GM10266 (cell line): ENCODE results near the gene PNRC1.
"Not testable (repeated sequence)": the region's sequence is repeated elsewhere in the genome, so short reads cannot be mapped to it uniquely, and the experiment has no call there.

ENCODE experiments used
- DNase-seq: peaks from one replicate; pipeline ENCODE4 v3.0.0; 2012; ENCODE audit errors: extremely low spot score
- TF ChIP-seq, protein P1 (sequence below): IDR thresholded peaks from 2 replicates; pipeline ENCODE4 v1.5.1; 2012; ENCODE audit warnings: mild to moderate bottlenecking, low read depth; ENCODE audit not compliant: control insufficient read depth, insufficient read depth; ENCODE audit errors: missing control alignments

Gene PNRC1

DNA sequence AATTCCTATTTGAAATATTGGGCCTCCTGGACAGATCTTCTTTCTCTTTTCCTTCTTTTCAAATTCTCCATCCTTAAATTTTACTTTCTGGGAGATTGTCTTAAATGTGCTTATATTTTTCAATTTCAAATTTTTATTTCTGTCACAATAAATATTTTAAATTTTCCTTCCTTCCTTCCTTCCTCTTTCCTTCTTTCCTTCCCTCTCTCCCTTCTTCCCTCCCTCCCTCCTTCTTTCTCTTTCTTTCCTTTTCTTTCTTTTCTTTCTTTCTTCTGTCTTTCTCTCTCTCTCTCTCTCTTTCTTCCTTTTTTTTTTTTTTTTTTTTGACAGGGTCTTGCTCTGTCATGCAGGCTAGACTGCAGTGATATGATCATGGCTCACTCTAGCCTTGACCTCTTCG, 16.7 kb upstream of the PNRC1 start:
- DNase-seq: no peak
- TF ChIP-seq, protein P1, sequence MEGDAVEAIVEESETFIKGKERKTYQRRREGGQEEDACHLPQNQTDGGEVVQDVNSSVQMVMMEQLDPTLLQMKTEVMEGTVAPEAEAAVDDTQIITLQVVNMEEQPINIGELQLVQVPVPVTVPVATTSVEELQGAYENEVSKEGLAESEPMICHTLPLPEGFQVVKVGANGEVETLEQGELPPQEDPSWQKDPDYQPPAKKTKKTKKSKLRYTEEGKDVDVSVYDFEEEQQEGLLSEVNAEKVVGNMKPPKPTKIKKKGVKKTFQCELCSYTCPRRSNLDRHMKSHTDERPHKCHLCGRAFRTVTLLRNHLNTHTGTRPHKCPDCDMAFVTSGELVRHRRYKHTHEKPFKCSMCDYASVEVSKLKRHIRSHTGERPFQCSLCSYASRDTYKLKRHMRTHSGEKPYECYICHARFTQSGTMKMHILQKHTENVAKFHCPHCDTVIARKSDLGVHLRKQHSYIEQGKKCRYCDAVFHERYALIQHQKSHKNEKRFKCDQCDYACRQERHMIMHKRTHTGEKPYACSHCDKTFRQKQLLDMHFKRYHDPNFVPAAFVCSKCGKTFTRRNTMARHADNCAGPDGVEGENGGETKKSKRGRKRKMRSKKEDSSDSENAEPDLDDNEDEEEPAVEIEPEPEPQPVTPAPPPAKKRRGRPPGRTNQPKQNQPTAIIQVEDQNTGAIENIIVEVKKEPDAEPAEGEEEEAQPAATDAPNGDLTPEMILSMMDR: no peak

DNA sequence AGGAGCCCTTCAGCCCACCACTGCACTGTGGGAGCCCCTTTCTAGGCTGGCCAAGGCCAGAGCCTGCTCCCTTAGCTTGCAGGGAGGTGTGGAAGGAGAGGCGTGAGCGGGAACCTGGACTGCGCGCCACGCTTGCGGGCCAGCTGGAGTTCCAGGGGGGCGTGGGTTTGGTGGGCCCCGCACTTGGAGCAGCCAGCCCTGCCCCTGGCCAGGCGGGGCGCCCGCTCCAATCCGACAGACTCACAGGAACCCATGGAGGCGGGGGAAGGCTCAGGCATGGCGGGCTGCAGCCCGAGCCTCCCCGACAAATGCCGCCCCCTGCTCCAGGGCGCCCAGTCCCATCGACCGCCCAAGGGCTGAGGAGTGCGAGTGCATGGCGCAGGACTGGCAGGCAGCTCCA, 15.6 kb upstream of the PNRC1 start:
- DNase-seq: not testable (repeated sequence)

GRCh38 chr6:89066121-89066520, 14.4 kb upstream of the PNRC1 start:
- DNase-seq: not testable (repeated sequence)

DNA sequence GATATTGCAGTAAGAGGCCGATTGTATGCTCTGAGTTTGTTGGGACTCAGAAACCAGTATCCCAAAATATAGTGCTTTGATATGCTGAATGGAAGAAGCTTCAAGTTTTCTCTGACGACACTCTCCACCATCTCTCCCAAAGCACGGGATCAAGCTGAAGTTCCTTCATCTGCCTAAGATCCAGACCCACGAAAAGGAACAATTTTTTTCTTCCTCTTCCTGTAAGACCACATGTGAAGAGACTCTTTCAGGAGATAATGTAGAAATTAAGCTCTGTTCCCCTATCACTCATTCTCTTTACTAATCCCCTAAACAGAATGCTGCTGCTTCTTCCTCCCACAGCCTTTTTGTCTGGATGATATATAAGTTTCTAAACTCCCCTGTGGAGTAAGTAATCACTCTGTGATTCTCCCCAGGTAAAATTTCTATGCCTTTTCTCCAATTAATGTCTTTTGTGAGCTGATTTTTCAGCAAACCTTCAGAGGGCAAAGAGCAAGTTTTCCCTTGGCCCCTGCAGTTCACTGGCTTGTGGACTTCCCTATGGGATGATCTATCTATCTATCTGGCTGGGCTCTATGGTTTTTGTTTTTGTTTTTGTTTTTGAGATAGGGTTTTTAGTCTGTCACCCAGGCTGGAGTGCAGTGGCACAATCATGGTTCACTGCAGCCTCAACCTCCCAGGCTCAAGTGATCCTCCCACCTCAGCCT, 13.5 kb upstream of the PNRC1 start:
- TF ChIP-seq, protein P1: no peak
- DNase-seq: no peak

GRCh38 chr6:89067796-89068195, 12.8 kb upstream of the PNRC1 start:
- TF ChIP-seq, protein P1: no peak
- DNase-seq: no peak

DNA sequence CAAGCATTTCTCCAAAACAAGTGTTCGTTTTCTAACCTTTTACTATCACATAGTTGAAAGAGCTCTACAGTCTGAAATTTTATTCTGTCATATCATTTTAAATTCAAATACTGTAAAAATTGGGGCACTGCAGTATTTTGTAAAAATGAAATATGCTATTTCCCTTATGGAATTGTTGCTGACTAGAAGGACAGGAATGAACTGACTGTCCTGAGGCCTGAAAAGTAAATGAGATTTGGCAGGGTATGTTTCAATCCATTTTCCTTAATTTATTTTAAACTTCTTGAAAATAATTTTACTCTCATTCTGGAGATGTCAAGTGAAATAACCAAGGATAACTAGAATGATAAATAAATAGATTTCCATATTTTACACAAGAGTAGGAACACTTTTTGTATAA, 11.9 kb upstream of the PNRC1 start:
- TF ChIP-seq, protein P1: no peak
- DNase-seq: no peak

DNA sequence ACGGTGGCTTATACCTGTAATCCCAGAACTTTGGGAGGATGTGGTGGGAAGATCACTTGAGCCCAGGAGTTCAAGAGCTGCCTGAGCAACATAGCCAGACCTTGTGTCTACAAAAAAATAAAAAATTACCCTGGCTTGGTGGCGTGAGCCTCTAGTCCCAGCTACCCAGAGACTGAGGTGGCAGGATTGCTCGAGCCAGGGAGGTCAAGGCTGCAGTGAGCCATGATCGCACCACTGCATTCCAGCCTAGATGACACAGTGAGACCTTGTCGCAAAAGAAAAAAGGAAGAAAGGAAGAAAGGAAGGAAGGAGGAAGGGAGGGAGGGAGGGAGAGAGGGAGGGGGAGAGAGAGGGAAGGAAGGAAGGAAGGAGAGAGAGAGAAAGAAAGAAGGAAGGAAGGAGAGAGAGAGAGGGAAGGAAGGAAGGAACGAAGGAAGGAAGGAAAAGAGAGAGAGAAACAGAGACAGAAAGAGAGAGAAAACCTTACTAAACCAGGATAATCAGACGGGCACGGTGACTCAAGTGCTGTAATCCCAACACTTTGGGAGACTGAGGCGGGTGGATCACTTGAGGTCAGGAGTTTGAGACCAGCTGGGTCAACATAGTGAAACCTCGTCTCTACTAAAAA, 10.9 kb upstream of the PNRC1 start:
- TF ChIP-seq, protein P1: no peak
- no peak for DNase-seq

DNA sequence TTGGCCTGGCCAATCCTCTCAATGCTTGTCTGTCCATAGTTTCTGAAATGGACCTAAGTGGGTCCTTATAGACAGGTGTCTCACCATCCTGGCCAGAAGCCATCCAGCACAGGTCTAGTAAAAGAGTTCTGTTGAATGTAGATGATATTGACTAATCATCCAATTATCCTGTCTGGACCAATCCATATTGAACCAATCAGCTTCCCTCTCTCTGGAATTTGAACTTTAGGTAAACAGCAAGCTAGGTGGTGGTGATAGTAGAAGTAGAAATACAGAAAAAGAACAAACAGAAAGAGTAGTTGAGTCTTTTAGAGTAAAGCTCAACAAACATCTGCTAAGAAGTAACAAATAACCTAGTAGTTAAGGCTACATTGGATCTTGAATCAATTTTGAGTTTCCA, 9.5 kb upstream of the PNRC1 start:
- TF ChIP-seq, protein P1: no peak
- DNase-seq: no peak
